Middle frontal gyrus (tissue), 1 donor: Measurements from ENCODE around the gene SMURF2.

ENCODE experiments used
- DNase-seq: peaks from one replicate; pipeline ENCODE4 v3.0.0-alpha.2; 2015; ENCODE audit warnings: low spot score; ENCODE audit errors: extremely low spot score

Gene SMURF2

GRCh38 chr17:64504769-64505339, 157.3 kb downstream of the SMURF2 start:
- DNase-seq, result no peak

DNA sequence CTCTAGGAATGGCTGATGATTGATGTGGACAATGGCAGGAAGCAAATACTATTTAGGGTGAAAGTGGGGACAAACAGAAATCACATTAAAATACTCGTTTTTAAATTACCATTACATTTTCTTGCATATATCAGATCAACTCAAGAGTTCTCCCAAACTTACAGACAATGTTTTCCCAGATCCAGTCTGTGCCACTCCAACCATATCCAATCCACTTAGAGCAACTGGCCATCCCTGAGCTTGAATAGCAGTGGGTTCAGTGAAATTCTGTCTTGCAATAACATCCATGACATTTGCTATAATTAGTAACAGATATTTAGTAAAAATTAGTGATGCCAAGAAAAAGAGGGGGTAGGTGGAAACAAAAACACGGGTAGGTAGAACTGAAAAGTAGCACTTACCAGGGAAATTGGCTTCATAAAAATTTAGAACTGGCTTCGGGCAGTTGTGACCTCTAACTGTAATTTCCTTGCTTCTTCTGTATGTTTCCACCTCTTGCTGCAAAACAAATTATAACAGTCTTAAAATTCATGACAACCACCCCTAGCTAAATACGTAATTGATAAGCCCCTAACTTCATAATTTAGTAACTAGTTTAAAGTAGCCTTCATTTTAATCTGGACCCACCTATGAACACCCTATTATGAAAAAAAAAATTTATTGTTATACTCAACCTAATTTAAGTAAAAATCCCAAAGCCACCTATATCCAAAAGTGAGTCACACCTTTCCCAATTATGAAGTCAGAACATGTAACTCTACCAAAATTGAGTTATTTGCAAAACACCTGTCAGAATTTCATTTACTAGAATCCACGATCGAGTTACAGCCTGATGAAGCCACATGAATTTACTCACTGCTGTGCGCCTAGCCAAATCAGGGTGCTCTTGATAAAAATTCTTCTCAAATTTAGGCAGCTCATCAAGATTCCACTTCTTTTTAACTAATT, 158.0 kb downstream of the SMURF2 start:
- no peak for DNase-seq

DNA sequence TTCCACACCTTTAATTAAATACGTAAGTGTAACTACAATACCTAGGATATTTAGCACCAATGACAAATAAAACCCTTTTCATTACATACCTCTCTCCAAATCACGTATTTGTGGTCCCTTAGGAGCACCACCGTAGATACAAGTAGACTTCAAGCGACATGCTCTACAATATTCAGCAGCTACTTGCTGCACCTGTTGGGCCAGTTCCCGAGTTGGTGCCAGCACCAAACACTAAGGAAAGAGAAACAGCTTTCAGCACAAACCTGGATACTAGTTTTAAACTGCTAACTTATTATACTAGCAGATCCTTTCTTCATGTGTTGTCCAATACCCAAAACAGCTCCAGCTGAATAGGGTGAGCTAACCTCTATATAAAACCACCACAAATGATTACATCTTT, 158.8 kb downstream of the SMURF2 start:
- DNase-seq, result no peak

DNA sequence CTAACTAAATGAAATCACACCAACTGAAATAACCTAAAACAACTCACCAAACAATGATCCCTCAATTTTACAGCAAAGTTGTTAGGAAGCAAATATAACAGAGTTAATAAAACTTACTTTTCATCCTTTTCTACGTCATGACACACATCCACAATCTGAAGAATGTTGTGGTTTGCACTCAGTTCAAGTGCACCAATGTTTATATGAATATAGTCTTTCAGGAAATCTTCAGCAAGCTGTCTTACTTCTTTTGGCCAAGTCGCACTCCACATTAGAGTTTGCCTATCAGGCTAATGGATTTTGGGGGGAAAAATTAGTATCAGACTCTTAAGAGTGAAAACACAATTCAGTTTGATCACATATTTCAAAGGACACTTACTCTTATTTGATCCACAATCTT, 159.3 kb downstream of the SMURF2 start:
- no peak for DNase-seq

DNA sequence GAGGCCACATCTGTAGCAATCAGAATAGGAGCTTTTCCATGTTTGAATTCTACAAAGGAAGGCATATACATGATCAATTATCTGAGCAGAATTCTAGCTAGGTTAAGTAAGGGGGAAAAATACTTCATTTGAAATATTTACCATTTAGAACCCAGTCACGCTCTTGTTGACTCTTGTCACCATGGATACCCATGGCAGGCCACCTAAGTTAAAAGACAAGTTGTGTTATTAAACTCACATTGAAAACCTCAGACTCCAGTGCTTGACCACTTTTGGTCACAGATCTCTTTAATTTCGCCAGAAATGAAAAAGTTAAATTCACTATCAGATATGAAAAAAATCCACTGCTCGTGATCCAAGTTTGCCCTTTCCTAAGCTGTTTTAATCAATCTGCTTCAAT, 160.1 kb downstream of the SMURF2 start:
- no peak for DNase-seq

DNA sequence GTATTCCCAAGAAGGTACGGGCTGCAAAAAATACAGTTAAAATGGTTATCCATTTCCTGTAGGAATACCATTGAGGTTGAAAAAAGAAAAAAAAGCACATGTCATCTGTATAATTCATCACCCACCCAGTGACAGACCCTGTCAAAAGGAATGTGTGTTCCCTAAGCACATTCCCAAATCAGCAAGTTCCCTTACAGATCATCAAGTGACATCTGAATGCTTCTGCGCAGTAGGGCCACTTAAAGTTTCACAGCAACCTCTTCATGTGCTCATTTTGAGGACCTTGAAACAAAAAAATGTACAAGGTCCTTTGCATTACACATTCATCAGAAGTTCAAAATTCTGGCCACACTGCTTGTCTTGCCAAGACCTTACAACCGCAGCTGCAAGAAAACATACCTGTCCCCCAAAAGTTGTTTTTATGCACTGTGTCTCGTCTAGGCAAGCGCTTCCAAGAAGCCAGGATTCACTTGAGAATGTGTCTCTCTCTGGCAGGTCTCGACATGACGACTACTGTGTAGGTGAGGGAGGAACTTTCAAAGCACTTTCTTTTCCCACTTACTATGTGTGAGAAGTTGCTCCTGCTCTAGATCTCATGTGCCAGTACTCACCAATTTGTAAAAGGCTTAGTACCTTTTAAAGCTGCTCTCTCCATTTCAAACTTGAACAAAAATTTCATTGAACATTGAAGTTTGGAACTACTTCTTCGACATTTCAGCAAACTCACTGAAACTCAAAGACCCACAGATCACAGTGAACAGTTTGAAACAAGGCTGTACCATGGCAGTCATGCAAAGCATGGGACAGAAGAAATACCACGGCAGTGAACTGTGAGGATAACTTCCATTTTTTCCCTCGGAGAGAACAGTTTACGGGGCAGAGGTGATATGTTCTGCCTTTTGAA, 161.0 kb downstream of the SMURF2 start:
- no peak for DNase-seq

DNA sequence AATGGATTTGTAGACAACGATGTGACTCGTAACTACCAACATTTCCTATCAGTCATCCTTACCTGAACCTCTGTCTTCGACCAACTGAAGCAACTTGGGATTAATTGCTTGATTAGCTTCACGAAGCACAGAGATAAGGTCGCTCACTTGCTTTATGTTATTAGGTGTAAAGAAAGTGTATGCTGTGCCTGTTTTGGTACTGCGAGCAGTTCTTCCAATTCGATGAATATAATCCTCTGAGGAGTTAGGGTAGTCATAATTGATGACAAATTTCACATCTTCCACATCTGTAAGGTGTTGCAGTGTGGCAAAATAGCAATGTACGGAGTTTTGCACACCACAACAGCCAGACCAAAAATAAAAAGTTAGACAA, 161.6 kb downstream of the SMURF2 start:
- no peak for DNase-seq

- DNase-seq, result no peak
These were observed 162.2 kb downstream of the SMURF2 start for GRCh38 chr17:64499805-64500486.

DNA sequence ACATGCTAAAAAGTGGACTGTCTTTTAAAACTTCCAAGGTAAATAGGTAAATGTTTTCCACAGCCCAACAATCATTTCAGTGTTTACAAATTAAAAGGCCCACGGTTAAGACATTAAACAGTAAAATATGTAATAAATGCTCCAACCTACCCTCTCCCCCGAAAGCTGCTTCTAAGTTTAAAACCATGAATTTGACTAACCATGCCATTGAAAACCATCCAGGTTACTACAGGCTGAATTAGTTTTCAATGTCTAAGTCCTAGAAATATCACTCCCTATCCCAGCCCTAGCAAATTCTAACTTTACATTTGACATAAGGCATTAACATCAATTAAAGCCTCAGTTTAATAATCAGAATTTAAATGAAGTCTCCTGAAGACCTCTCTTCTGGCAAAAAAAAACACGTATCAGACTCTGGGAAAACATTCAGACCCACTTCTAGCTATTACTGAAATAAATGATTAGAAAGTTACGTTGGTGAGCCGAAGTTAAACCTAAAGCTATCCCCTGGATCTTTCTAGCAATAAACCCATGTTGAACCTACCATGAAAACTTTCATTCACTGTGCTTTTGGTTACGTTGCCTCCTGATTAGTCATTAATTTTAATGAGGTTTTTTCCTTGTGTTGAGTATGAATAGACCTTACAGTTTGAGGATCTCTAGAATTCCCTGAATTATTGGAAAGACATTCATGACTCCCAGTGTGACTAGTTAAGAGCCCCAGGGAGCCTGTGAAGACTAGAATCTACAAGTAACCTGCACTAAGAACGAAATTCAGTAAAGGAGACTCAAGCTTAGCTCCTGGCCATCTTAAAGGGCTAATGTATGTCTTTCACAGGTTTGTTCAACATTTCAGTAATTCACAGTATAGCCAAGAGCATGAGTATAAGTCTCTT, 163.6 kb downstream of the SMURF2 start:
- no peak for DNase-seq

- DNase-seq, result no peak
These were observed 164.5 kb downstream of the SMURF2 start for GRCh38 chr17:64497565-64498035.

GRCh38 chr17:64496786-64497564, 165.1 kb downstream of the SMURF2 start, which contains the start of gene POLG2:
Gene POLG2, minus strand, starts transcription at chr17:64497054. Its CDS starts 86 bp downstream, at chr17:64496968.
- peak; percentile 84 for DNase-seq

GRCh38 chr17:64496348-64496785, 165.7 kb downstream of the SMURF2 start:
- DNase-seq, result no peak
